IMR-90 (cell line): ENCODE results near the gene DPCD. TPM values are rescaled to one million over a fixed set of nuclear protein-coding genes. Genes with fewer than 3 reads are reported as not detected.
A peak's percentile ranks its signal among the peaks of the same experiment; 100 is the strongest.

Experiments used
- ATAC-seq: fragments of 200-7000 bp; cut with Tn5 transposase; 2 replicates; pipeline ENCODE4 v1.9.1; 2020; ENCODE audit warnings: low read depth, mild to moderate bottlenecking, moderate library complexity
- BruUV-seq: library from RNA; stranded (reverse); fragments of 400-500 nt; replicated peaks from 2 replicates; lab custom pipeline; 2021; lab: Mats Ljungman, UMichigan
- CTCF ChIA-PET: fragments of 300-600 bp; formaldehyde crosslinking; extraction: SDS; loops from one replicate; lab custom pipeline; 2021; ENCODE audit warnings: antibody characterized with exemption; lab: Yijun Ruan, JAX
- POLR2A ChIA-PET: fragments of 300-600 bp; sonication (Branson Sonifier 250); formaldehyde crosslinking; loops from one replicate; lab custom pipeline; 2022; ENCODE audit warnings: antibody characterized with exemption; ENCODE audit not compliant: unreplicated experiment; lab: Charles Lee
- DNase-seq: peaks from one replicate; pipeline ENCODE4 v3.0.0; 2013
- H2AFZ ChIP-seq: replicated peaks from 2 replicates; pipeline ENCODE3; 2013; ENCODE audit warnings: low read length, mild to moderate bottlenecking; ENCODE audit not compliant: poor library complexity
- H2AK5ac ChIP-seq: 2 replicates; pipeline ENCODE4 v1.6.1; 2013; ENCODE audit warnings: low read depth, low read length, inconsistent platforms
- H2AK9ac ChIP-seq: replicated peaks from 2 replicates; pipeline ENCODE3; 2013; ENCODE audit warnings: mild to moderate bottlenecking, low read depth, low read length, moderate library complexity; ENCODE audit not compliant: poor library complexity
- H2BK120ac ChIP-seq: 2 replicates; pipeline ENCODE4 v1.6.1; 2013; ENCODE audit warnings: low read depth, low read length, inconsistent platforms
- H2BK15ac ChIP-seq: 3 replicates; pipeline ENCODE4 v1.6.1; 2013; ENCODE audit warnings: low read depth, low read length, inconsistent platforms
- H2BK20ac ChIP-seq: 2 replicates; pipeline ENCODE4 v1.6.1; 2013; ENCODE audit warnings: low read depth, mild to moderate bottlenecking, inconsistent platforms, low read length, moderate library complexity
- H2BK5ac ChIP-seq: 2 replicates; pipeline ENCODE4 v1.6.1; 2013; ENCODE audit warnings: mild to moderate bottlenecking, low read depth, low read length, inconsistent platforms; ENCODE audit not compliant: poor library complexity, severe bottlenecking
- H3K14ac ChIP-seq: replicated peaks from 2 replicates; pipeline ENCODE4 v1.6.1; 2013; ENCODE audit warnings: low read depth, low read length, inconsistent platforms
- H3K18ac ChIP-seq: 2 replicates; pipeline ENCODE4 v1.6.1; 2013; ENCODE audit warnings: low read depth, low read length, control low read depth
- H3K23ac ChIP-seq: 2 replicates; pipeline ENCODE4 v1.6.1; 2013; ENCODE audit warnings: low read depth, low read length, inconsistent platforms
- H3K27ac ChIP-seq: 2 replicates; pipeline ENCODE4 v1.5.1; 2013; ENCODE audit warnings: mild to moderate bottlenecking, control low read depth, low read length; ENCODE audit not compliant: insufficient read depth
- H3K27me3 ChIP-seq: 2 replicates; pipeline ENCODE4 v1.6.1; 2013; ENCODE audit warnings: low read length; ENCODE audit not compliant: control insufficient read depth, insufficient read depth
- H3K36me3 ChIP-seq: 2 replicates; pipeline ENCODE4 v1.6.1; 2013; ENCODE audit warnings: low read length, mixed read lengths; ENCODE audit not compliant: control insufficient read depth, insufficient read depth
- H3K4ac ChIP-seq: 2 replicates; pipeline ENCODE4 v1.6.1; 2013; ENCODE audit warnings: low read depth, low read length, inconsistent platforms
- H3K4me1 ChIP-seq: 2 replicates; pipeline ENCODE4 v1.6.1; 2013; ENCODE audit warnings: low read length, mixed read lengths; ENCODE audit not compliant: control insufficient read depth, insufficient read depth
- H3K4me2 ChIP-seq: 2 replicates; pipeline ENCODE4 v1.6.1; 2013; ENCODE audit warnings: low read depth, mild to moderate bottlenecking, control low read depth, low read length, moderate library complexity
- H3K4me3 ChIP-seq: 2 replicates; pipeline ENCODE4 v1.5.1; 2013; ENCODE audit warnings: low read depth, mild to moderate bottlenecking, control low read depth, low read length, moderate library complexity; ENCODE audit not compliant: insufficient read depth
- H3K56ac ChIP-seq: 2 replicates; pipeline ENCODE4 v1.6.1; 2013; ENCODE audit warnings: low read length, inconsistent platforms; ENCODE audit not compliant: insufficient read depth; ENCODE audit errors: extremely low read depth
- H3K79me1 ChIP-seq, 2 experiments: 2 replicates each; pipeline ENCODE4 v1.6.1; 2013; ENCODE audit warnings: low read length in 2 of 2, inconsistent platforms in 1 of 2, low read depth in 1 of 2
- H3K9ac ChIP-seq: 2 replicates; pipeline ENCODE4 v1.6.1; 2013; ENCODE audit warnings: low read depth, low read length, control low read depth
- H3K9me1 ChIP-seq: 2 replicates; pipeline ENCODE4 v1.6.1; 2013; ENCODE audit warnings: low read length, inconsistent platforms; ENCODE audit not compliant: insufficient read depth
- H3K9me3 ChIP-seq: 2 replicates; pipeline ENCODE4 v1.6.1; 2013; ENCODE audit warnings: low read length; ENCODE audit not compliant: control insufficient read depth, insufficient read depth
- H4K20me1 ChIP-seq: 2 replicates; pipeline ENCODE4 v1.6.1; 2013; ENCODE audit warnings: low read length, inconsistent platforms; ENCODE audit not compliant: insufficient read depth
- H4K5ac ChIP-seq: 2 replicates; pipeline ENCODE4 v1.6.1; 2013; ENCODE audit warnings: mild to moderate bottlenecking, low read depth, low read length, control low read depth
- H4K8ac ChIP-seq, 2 experiments: 2 replicates each; pipeline ENCODE4 v1.6.1; 2013; ENCODE audit warnings: low read depth in 2 of 2, low read length in 2 of 2, control low read depth in 1 of 2, inconsistent platforms in 1 of 2
- H4K91ac ChIP-seq: 2 replicates; pipeline ENCODE4 v1.6.1; 2013; ENCODE audit warnings: low read depth, low read length, inconsistent platforms; ENCODE audit not compliant: insufficient read depth
- CEBPB ChIP-seq: IDR thresholded peaks from 2 replicates; pipeline ENCODE4 v1.6.1; 2012; ENCODE audit warnings: low read depth, low read length, improper control_type of control experiment
- CHD1 ChIP-seq: IDR thresholded peaks from 2 replicates; pipeline ENCODE4 v1.6.1; 2012; ENCODE audit warnings: low read depth, low read length, improper control_type of control experiment
- FOS ChIP-seq: fragments of 150-350 bp; IDR thresholded peaks from 2 replicates; pipeline ENCODE4 v1.6.1; 2016; ENCODE audit warnings: low read depth, low read length
- MAFK ChIP-seq: IDR thresholded peaks from 2 replicates; pipeline ENCODE4 v1.6.1; 2012; ENCODE audit warnings: low read depth, low read length, improper control_type of control experiment
- MAZ ChIP-seq: IDR thresholded peaks from 2 replicates; pipeline ENCODE4 v1.6.1; 2012; ENCODE audit warnings: low read depth, mild to moderate bottlenecking, low read length, improper control_type of control experiment, moderate library complexity, borderline replicate concordance
- MXI1 ChIP-seq: IDR thresholded peaks from 2 replicates; pipeline ENCODE4 v1.6.1; 2012; ENCODE audit warnings: low read depth, mild to moderate bottlenecking, low read length, moderate library complexity, borderline replicate concordance
- NFE2L2 ChIP-seq: fragments of 150-350 bp; IDR thresholded peaks from 2 replicates; pipeline ENCODE4 v1.6.1; 2016; ENCODE audit warnings: low read depth, mild to moderate bottlenecking, low read length
- RAD21 ChIP-seq: IDR thresholded peaks from 2 replicates; pipeline ENCODE4 v1.6.1; 2012; ENCODE audit warnings: low read length, improper control_type of control experiment
- RCOR1 ChIP-seq: IDR thresholded peaks from 2 replicates; pipeline ENCODE4 v1.6.1; 2012; ENCODE audit warnings: mild to moderate bottlenecking, low read length, improper control_type of control experiment; ENCODE audit not compliant: insufficient replicate concordance
- RFX5 ChIP-seq: IDR thresholded peaks from 2 replicates; pipeline ENCODE4 v1.8.0; 2012; ENCODE audit warnings: low read depth, mild to moderate bottlenecking, low read length, moderate library complexity
- SMC3 ChIP-seq: fragments of 150-350 bp; IDR thresholded peaks from 2 replicates; pipeline ENCODE4 v1.6.1; 2016; ENCODE audit warnings: low read depth, mild to moderate bottlenecking, antibody characterized with exemption, low read length, moderate library complexity
- WGBS, 2 experiments: methylation state at CpG; one replicate each; pipeline versions ENCODE4 v1.1.5 to v1.1.7; 2013; ENCODE audit warnings: missing lambda C conversion rate in 2 of 2; ENCODE audit not compliant: insufficient read length in 1 of 2; ENCODE audit errors: extremely low coverage in 2 of 2; 5-methylcytosine and 5-hydroxymethylcytosine counted together
- dilution Hi-C: fragments of 300-500 bp; cut with HindIII; formaldehyde crosslinking; loops from one replicate; pipeline ENCODE4 v1.14.3; 2018; ENCODE audit warnings: low sequenced_read_pairs; ENCODE audit not compliant: unreplicated experiment
- in situ Hi-C: fragments of 300-500 bp; cut with MboI; formaldehyde crosslinking; loops from 3 replicates; pipeline ENCODE4 v1.14.3; 2019; ENCODE audit warnings: low sequenced_read_pairs, inconsistent platforms, mixed read lengths
- intact Hi-C: fragments of 100-400 bp; cut with micrococcal nuclease; formaldehyde crosslinking; loops from 2 replicates; pipeline ENCODE4 v1.10.0; 2022
- polyA plus RNA-seq, 3 experiments: library from polyadenylated mRNA; depleted of rRNA; stranded (reverse); fragments of >200 nt; gene quantifications; 2 replicates each; pipeline ENCODE4 v1.2.3, GENCODE V29; 2012; ENCODE audit warnings: low replicate concordance in 1 of 3
- total RNA-seq: library from RNA; depleted of rRNA; stranded (reverse); fragments of >200 nt; gene quantifications from 2 replicates; pipeline ENCODE4 v1.2.3, GENCODE V29; 2012
- TF ChIP-seq, protein P1 (sequence below): conservative IDR thresholded peaks from 2 replicates; pipeline ENCODE4 v1.5.1; 2012; ENCODE audit warnings: mild to moderate bottlenecking, low read depth, low read length, improper control_type of control experiment
- TF ChIP-seq, protein P2 (sequence below): fragments of 150-350 bp; IDR thresholded peaks from 2 replicates; pipeline ENCODE4 v1.6.1; 2016; ENCODE audit warnings: low read depth, mild to moderate bottlenecking, low read length, moderate library complexity, borderline replicate concordance
- TF ChIP-seq, protein P3 (sequence below): fragments of 150-350 bp; IDR thresholded peaks from 2 replicates; pipeline ENCODE4 v1.6.1; 2017; ENCODE audit warnings: mild to moderate bottlenecking, antibody characterized with exemption, low read length, low read depth

Gene DPCD
- total and polyA plus RNA-seq, 2 of the 4 experiments (the other 2 are of a cell fraction) = 59.1 to 73.7 TPM

DNA sequence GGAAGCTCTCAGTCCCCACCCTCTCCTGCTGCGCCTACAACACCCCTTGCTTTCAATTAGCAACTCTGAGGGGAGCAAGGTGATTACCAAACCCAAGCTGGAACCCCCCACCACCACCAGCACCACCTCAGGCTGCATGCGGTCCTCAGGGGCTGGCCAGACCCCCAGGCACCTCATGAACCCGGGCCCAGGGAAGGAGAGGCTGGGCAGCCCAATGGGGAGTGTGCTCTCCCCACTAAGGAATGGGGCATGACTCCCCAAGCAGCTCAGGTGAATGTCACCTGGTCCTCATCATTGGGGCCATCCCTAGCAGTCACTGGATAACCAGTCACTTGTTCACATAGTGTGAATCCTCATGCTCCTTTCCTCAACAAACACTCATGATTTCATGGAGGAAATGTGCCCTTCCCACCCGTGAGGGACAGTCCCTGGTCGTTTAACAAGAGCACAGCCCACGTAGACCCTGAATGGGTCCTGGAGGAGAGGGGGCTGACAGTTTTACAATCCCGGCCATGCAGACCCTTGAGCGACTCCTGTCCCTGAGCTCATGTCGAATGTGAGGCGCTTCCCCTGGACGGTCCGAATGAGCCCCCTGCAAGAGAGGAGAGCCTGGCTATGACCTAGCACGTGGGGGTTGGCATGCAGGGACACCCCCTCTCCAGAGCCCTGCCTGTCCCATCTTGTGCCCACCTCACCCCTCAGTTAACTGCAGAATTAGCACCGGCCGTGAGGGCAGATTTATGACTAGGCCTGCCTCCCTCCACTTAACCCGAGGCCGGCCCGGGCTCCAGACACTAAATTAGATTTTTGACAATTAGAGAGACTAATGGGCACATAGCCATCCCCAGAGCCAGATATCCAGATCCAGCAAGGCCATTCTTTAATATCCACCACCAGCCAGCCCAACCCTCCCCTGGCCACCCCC is 29.2 kb upstream of the DPCD start:
- ATAC-seq = no peak
- TF ChIP-seq SMC3 (no peak), NFE2L2 (no peak), CHD1 (no peak), CEBPB (no peak), RFX5 (no peak), RAD21 (no peak), FOS (no peak), MAZ (no peak), MXI1 (no peak), MAFK (no peak), RCOR1 (no peak)
- TF ChIP-seq, protein P1, sequence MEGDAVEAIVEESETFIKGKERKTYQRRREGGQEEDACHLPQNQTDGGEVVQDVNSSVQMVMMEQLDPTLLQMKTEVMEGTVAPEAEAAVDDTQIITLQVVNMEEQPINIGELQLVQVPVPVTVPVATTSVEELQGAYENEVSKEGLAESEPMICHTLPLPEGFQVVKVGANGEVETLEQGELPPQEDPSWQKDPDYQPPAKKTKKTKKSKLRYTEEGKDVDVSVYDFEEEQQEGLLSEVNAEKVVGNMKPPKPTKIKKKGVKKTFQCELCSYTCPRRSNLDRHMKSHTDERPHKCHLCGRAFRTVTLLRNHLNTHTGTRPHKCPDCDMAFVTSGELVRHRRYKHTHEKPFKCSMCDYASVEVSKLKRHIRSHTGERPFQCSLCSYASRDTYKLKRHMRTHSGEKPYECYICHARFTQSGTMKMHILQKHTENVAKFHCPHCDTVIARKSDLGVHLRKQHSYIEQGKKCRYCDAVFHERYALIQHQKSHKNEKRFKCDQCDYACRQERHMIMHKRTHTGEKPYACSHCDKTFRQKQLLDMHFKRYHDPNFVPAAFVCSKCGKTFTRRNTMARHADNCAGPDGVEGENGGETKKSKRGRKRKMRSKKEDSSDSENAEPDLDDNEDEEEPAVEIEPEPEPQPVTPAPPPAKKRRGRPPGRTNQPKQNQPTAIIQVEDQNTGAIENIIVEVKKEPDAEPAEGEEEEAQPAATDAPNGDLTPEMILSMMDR = no peak
- TF ChIP-seq, protein P2, sequence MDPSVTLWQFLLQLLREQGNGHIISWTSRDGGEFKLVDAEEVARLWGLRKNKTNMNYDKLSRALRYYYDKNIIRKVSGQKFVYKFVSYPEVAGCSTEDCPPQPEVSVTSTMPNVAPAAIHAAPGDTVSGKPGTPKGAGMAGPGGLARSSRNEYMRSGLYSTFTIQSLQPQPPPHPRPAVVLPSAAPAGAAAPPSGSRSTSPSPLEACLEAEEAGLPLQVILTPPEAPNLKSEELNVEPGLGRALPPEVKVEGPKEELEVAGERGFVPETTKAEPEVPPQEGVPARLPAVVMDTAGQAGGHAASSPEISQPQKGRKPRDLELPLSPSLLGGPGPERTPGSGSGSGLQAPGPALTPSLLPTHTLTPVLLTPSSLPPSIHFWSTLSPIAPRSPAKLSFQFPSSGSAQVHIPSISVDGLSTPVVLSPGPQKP = no peak
- TF ChIP-seq, protein P3, sequence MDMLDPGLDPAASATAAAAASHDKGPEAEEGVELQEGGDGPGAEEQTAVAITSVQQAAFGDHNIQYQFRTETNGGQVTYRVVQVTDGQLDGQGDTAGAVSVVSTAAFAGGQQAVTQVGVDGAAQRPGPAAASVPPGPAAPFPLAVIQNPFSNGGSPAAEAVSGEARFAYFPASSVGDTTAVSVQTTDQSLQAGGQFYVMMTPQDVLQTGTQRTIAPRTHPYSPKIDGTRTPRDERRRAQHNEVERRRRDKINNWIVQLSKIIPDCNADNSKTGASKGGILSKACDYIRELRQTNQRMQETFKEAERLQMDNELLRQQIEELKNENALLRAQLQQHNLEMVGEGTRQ = no peak

More for the DNA sequence above, 29.2 kb upstream of the DPCD start:
- H2AK5ac ChIP-seq = no peak overlapping the region
- H3K4me2 ChIP-seq = no peak overlapping the region
- H3K4me1 ChIP-seq = no peaks in the 10 kb centered on the region
- H2BK120ac ChIP-seq = no peak overlapping the region
- H4K8ac ChIP-seq = no peak overlapping the region
- no peak overlapping the region for H3K27ac ChIP-seq
- H3K18ac ChIP-seq = no peak overlapping the region
- no peaks in the 10 kb centered on the region for H3K9me3 ChIP-seq
- BruUV-seq = no TSS peak
- WGBS, 2 experiments = 66% methylated on average over 6 of the region's 18 CpGs; no CpG with 5 or more reads in 1 of the 2 experiments
- H3K56ac ChIP-seq = no peak overlapping the region
- no peaks in the 10 kb centered on the region; the same call in 1 of the 2 replicates for H3K27me3 ChIP-seq
- DNase-seq = no peak
- no peak overlapping the region for H3K4me3 ChIP-seq
- no peaks in the 10 kb centered on the region for H4K20me1 ChIP-seq
- H3K14ac ChIP-seq = no peak overlapping the region
- no peak overlapping the region for H3K9ac ChIP-seq
- no peak overlapping the region for H3K4ac ChIP-seq
- in situ Hi-C loops (no loop called here), intact Hi-C loops (no loop called here), dilution Hi-C loops (no loop called here)
- H2BK20ac ChIP-seq = no peak overlapping the region
- ChIA-PET CTCF (no interaction called here), POLR2A (no interaction called here)
- no peak overlapping the region for H2BK15ac ChIP-seq
- no peak overlapping the region for H2BK5ac ChIP-seq
- no peak overlapping the region for H4K5ac ChIP-seq
- H4K91ac ChIP-seq = no peak overlapping the region
- H3K23ac ChIP-seq = no peak overlapping the region
- H3K79me1 ChIP-seq = no peaks in the 10 kb centered on the region
- H2AK9ac ChIP-seq = peak overlapping the region; percentile 17
- H3K9me1 ChIP-seq = peaks cover 8% of the 10 kb centered on the region
- H2AFZ ChIP-seq = no peak overlapping the region
- H3K36me3 ChIP-seq = peaks cover 2% of the 10 kb centered on the region
